HUES64 (cell line): ENCODE results near the gene PIGS.

Experiments used
- H3K27ac ChIP-seq: 2 replicates; pipeline ENCODE4 v1.7.0; 2013; ENCODE audit warnings: low read depth, low read length, inconsistent platforms
- H3K27me3 ChIP-seq: 2 replicates; pipeline ENCODE4 v1.6.1; 2013; ENCODE audit warnings: mild to moderate bottlenecking, low read length; ENCODE audit not compliant: insufficient read depth
- H3K36me3 ChIP-seq: 2 replicates; pipeline ENCODE4 v1.6.1; 2013; ENCODE audit warnings: mild to moderate bottlenecking, low read length; ENCODE audit not compliant: insufficient read depth
- H3K4me1 ChIP-seq: 2 replicates; pipeline ENCODE4 v1.6.1; 2013; ENCODE audit warnings: mild to moderate bottlenecking, low read length, moderate library complexity; ENCODE audit not compliant: insufficient read depth
- H3K4me3 ChIP-seq: 2 replicates; pipeline ENCODE4 v1.5.1; 2013; ENCODE audit warnings: mild to moderate bottlenecking, low read length, moderate library complexity
- H3K9ac ChIP-seq: 2 replicates; pipeline ENCODE4 v1.6.1; 2013; ENCODE audit warnings: mild to moderate bottlenecking, low read depth, low read length
- H3K9me3 ChIP-seq: 2 replicates; pipeline ENCODE4 v1.6.1; 2013; ENCODE audit warnings: low read depth, low read length; ENCODE audit not compliant: insufficient read depth
- WGBS: fragments of 150-250, 120-280 bp; methylation state at CpG from one replicate; pipeline ENCODE4 v1.1.7; 2013; ENCODE audit warnings: missing lambda C conversion rate; 5-methylcytosine and 5-hydroxymethylcytosine counted together

Gene PIGS

GRCh38 chr17:28570716-28571360 is 486 bp downstream of the PIGS start:
- peaks cover 3% of the 10 kb centered on the region; the same call in 1 of the 2 replicates for H3K4me1 ChIP-seq
- H3K36me3 ChIP-seq, result peaks cover 12% of the 10 kb centered on the region; the same call in 1 of the 2 replicates
- H3K9me3 ChIP-seq, result no peaks in the 10 kb centered on the region
- WGBS, result 1% methylated on average over 39 of the region's 39 CpGs
- H3K4me3 ChIP-seq, result peak overlapping the region; percentile 96
- H3K27ac ChIP-seq, result peak overlapping the region; percentile 59; the same call in 1 of the 2 replicates
- H3K9ac ChIP-seq, result peak overlapping the region; percentile 76
- H3K27me3 ChIP-seq, result peaks cover 15% of the 10 kb centered on the region; the same call in 1 of the 2 replicates

- Histone ChIP-seq H3K9me3 (no peaks in the 10 kb centered on the region), H3K36me3 (peaks cover 7% of the 10 kb centered on the region; the same call in 1 of the 2 replicates), H3K4me1 (peaks cover 3% of the 10 kb centered on the region; the same call in 1 of the 2 replicates), H3K4me3 (no peak overlapping the region), H3K9ac (no peak overlapping the region), H3K27ac (no peak overlapping the region), H3K27me3 (peaks cover 15% of the 10 kb centered on the region; the same call in 1 of the 2 replicates)
- 100% methylated on average over 1 of the region's 1 CpG for WGBS
These were observed 1.9 kb downstream of the PIGS start for GRCh38 chr17:28569446-28569845.

GRCh38 chr17:28567604-28568003 is 3.7 kb downstream of the PIGS start:
- peaks cover 15% of the 10 kb centered on the region for H3K36me3 ChIP-seq
- 93% methylated on average over 3 of the region's 3 CpGs for WGBS
- H3K9me3 ChIP-seq, result no peaks in the 10 kb centered on the region
- H3K27me3 ChIP-seq, result peaks cover 9% of the 10 kb centered on the region; the same call in 1 of the 2 replicates
- no peak overlapping the region for H3K4me3 ChIP-seq
- H3K9ac ChIP-seq, result no peak overlapping the region
- H3K27ac ChIP-seq, result no peak overlapping the region
- peaks cover 3% of the 10 kb centered on the region; the same call in 1 of the 2 replicates for H3K4me1 ChIP-seq

GRCh38 chr17:28563475-28563874 is 7.8 kb downstream of the PIGS start:
- H3K9ac ChIP-seq, result no peak overlapping the region
- H3K4me1 ChIP-seq, result no peaks in the 10 kb centered on the region
- 100% methylated on average over 3 of the region's 3 CpGs for WGBS
- H3K27me3 ChIP-seq, result no peaks in the 10 kb centered on the region
- H3K27ac ChIP-seq, result no peak overlapping the region
- no peak overlapping the region for H3K4me3 ChIP-seq
- peaks cover 37% of the 10 kb centered on the region for H3K36me3 ChIP-seq
- no peaks in the 10 kb centered on the region for H3K9me3 ChIP-seq

DNA sequence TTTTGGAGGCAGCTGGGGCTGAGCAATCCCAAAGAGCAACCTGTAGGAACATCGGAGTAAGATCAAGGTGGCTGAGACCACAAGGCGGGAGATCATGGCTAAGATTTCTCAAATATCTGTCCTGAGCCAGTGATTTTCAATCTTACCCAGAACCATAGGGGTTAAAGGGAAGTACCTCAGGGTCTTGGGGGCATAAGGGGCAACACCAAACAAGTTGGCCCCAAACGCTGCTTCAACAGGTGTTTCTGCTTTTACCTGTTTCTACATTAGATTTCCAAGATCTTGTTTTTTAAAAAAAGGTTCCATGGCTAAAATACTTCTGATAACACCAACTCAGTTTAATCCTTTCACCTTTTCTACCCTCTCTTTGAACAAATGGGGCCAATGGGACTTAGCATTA is 16.3 kb downstream of the PIGS start:
- Histone ChIP-seq H3K4me3 (no peak overlapping the region), H3K27me3 (no peaks in the 10 kb centered on the region), H3K27ac (no peak overlapping the region), H3K9me3 (no peaks in the 10 kb centered on the region), H3K4me1 (peaks cover 6% of the 10 kb centered on the region; the same call in 1 of the 2 replicates), H3K9ac (no peak overlapping the region), H3K36me3 (peaks cover 58% of the 10 kb centered on the region)
- 95% methylated on average over 3 of the region's 3 CpGs for WGBS

DNA sequence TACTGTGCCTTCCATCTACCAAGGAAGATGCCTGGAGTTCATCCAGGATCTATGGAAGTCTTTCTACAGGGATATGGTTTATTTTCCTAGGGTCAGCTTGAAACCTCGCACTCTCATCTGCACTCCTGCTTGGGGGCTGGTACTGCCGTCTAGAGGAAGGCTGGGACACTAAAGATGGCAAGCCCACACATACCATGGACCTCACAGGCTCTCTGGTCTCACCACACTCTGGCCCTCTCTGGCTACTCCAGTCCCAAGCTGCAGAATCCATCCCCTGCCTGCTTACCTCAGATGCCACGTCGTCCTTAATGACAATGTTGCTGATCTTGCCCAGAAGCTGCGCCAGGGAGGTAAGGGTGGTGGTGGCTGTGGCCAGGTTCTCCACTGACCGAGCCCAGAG is 16.8 kb downstream of the PIGS start:
- Histone ChIP-seq H3K4me1 (peaks cover 6% of the 10 kb centered on the region; the same call in 1 of the 2 replicates), H3K4me3 (no peak overlapping the region), H3K27ac (no peak overlapping the region), H3K9me3 (no peaks in the 10 kb centered on the region), H3K27me3 (no peaks in the 10 kb centered on the region), H3K9ac (no peak overlapping the region), H3K36me3 (peaks cover 54% of the 10 kb centered on the region)
- WGBS, result 94% methylated on average over 6 of the region's 6 CpGs

GRCh38 chr17:28553000-28553505 is 18.3 kb downstream of the PIGS start:
- 79% methylated on average over 5 of the region's 5 CpGs for WGBS
- Histone ChIP-seq H3K9me3 (no peaks in the 10 kb centered on the region), H3K27me3 (no peaks in the 10 kb centered on the region), H3K36me3 (peaks cover 46% of the 10 kb centered on the region), H3K4me1 (peaks cover 6% of the 10 kb centered on the region; the same call in 1 of the 2 replicates), H3K27ac (no peak overlapping the region), H3K4me3 (peak overlapping the region; percentile 47), H3K9ac (no peak overlapping the region)

DNA sequence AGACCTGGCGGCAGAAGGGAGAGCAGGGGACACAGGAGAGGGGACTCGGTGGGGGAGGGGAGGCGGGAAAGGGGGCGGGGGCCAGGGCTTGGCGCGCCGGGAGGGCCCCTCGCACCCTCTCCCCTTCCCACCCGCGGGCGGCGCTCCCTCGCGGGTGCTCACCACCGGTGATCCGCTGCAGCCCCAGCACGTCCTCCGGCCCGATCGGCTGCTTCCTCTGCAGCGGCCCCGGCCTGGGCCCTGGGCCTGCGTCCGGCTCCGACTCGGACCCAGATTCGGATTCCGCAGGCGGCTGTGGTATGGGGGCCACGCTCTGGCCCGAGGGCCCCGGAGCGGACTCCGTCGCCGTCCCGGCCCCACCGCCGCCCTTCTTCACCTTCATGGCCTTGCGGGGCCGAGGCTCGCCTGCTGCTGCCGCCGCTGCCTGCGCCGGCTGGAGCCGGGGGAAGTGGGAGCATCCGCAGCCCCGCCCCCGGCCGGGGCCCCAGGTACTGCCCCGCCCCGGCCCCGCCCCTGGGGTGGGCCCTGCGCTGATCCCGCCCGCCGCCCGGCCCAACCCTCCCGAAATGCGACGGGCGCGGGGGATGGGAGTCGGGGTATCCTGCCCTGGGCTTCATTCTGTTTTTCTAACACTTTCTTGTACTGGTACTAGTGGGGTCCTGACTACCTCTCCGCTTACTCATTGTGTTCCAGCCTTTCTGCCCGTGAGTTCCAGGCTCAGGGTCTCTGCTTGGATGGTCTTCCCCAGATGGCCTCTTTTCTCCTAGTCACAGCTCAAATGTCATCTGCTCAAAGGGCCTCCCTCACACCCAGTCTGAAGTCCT is 18.9 kb downstream of the PIGS start, which contains the start of gene UNC119:
Gene UNC119, minus strand, starts transcription at position 449 of the 824 bp plus-strand sequence. Its CDS starts 67 bp downstream, at position 382.
- Histone ChIP-seq H3K27me3 (no peaks in the 10 kb centered on the region), H3K4me3 (peak within 1 kb of the TSS; percentile 85), H3K9ac (peak within 1 kb of the TSS; percentile 82), H3K4me1 (peaks cover 6% of the 10 kb centered on the region; the same call in 1 of the 2 replicates), H3K27ac (0 out of 2 replicates have a peak within 1 kb of the TSS, but pooled peaks have one; percentile 51), H3K9me3 (no peaks in the 10 kb centered on the region), H3K36me3 (peaks cover 43% of the 10 kb centered on the region)
- WGBS, result under 1% methylated on average over 66 of the region's 67 CpGs

DNA sequence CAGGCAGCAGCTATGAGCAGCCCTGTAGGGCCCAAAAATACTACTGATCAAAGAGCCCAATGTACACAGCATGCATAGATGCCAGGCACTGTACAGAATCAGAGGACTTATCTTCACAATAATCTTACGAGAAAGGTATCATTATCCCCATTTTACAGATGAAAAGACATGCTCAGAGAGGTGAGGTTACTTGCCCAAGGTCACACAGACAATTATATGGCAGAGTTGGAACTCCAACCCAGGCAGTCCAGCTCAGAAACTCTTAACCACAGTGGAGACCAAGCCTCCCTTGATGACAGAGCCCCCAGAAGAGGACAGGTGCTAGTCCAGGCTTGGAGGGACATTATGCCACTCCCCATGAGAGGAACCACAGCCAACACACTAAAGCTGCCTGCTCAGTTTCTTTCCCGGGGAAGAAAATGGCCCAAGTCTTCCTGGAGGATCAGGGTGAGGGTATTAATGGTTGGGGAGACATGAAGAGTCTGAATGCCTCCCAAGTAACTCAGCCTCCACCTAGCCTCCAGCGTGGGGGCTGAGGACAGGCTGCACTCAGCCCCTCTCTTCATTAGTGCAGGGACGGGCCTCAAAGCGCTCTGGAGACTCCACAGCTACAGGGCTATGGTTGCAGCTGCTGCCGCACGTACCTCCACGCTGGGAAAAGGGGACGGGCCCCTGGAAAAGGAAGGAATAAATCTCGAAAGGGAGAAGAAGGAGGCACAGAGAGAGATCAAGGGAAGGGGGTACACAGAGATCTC is 19.7 kb downstream of the PIGS start:
- H3K4me1 ChIP-seq, result peaks cover 6% of the 10 kb centered on the region; the same call in 1 of the 2 replicates
- no peaks in the 10 kb centered on the region for H3K9me3 ChIP-seq
- H3K27me3 ChIP-seq, result no peaks in the 10 kb centered on the region
- peak overlapping the region; percentile 70 for H3K9ac ChIP-seq
- H3K27ac ChIP-seq, result no peak overlapping the region
- H3K36me3 ChIP-seq, result peaks cover 43% of the 10 kb centered on the region
- WGBS, result 20% methylated on average over 10 of the region's 10 CpGs
- peak overlapping the region; percentile 85 for H3K4me3 ChIP-seq

DNA sequence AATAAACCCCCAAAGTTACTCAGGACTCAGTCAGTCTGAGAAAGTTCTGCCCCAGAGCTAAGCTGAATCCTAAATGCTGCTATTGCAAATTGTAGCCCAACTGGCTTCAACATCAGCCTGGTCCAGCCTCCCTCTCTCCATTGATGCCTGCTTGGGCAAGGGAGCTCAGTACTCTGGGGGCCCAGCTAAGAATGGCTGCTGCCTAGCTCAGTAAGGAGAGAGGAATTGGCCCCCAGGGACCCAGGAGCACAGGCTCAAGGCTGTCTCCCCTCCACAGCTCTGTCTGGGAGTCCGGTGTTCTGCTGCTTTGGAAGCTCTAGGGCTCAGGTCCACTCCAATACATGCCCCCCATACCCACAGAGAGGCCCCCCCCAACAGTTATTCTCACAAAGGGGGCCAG is 20.5 kb downstream of the PIGS start:
- peaks cover 36% of the 10 kb centered on the region for H3K36me3 ChIP-seq
- H3K9me3 ChIP-seq, result no peaks in the 10 kb centered on the region
- 90% methylated on average over 1 of the region's 1 CpG for WGBS
- H3K27me3 ChIP-seq, result no peaks in the 10 kb centered on the region
- no peak overlapping the region for H3K27ac ChIP-seq
- H3K4me1 ChIP-seq, result peaks cover 6% of the 10 kb centered on the region; the same call in 1 of the 2 replicates
- no peak overlapping the region for H3K9ac ChIP-seq
- no peak overlapping the region for H3K4me3 ChIP-seq
